ENCODE data around the gene ARHGAP9. TPM values are rescaled to one million over a fixed set of nuclear protein-coding genes. Genes with fewer than 3 reads are reported as not detected.
A peak's percentile ranks its signal among the peaks of the same experiment; 100 is the strongest.

Gene ARHGAP9
- total RNA-seq, 1 donor from 2014 or later, result not detected

GRCh38 chr12:57464569-57464968 lies 15.1 kb downstream of the ARHGAP9 start:
- no peak overlapping the region for H3K27ac Mint-ChIP-seq
- H3K36me3 Mint-ChIP-seq, result no peaks in the 10 kb centered on the region
- peaks cover 20% of the 10 kb centered on the region for H3K4me1 Mint-ChIP-seq
- H3K9me3 Mint-ChIP-seq, result no peaks in the 10 kb centered on the region
- H3K27me3 Mint-ChIP-seq (ENCODE audit: low read depth), result peaks cover 83% of the 10 kb centered on the region
- TF ChIP-seq CTCF (IDR thresholded peaks at IDR 0.05; ENCODE audit: unreplicated experiment), result no peak
- DNase-seq (ENCODE audit: low spot score in 2 of 2, unreplicated experiment in 2 of 2), result no peak
- H3K4me3 Mint-ChIP-seq, result no peak overlapping the region

- peak; percentile 42 for TF ChIP-seq CTCF (IDR thresholded peaks at IDR 0.05; ENCODE audit: unreplicated experiment)
- Mint-ChIP-seq H3K4me3 (peak overlapping the region; percentile 69), H3K27ac (no peak overlapping the region), H3K27me3 (ENCODE audit: low read depth) (peaks cover 66% of the 10 kb centered on the region), H3K36me3 (no peaks in the 10 kb centered on the region), H3K4me1 (peaks cover 27% of the 10 kb centered on the region), H3K9me3 (no peaks in the 10 kb centered on the region)
- DNase-seq (ENCODE audit: low spot score in 2 of 2, unreplicated experiment in 2 of 2), result no peak
Observed at GRCh38 chr12:57462912-57463253, 16.8 kb downstream of the ARHGAP9 start.

GRCh38 chr12:57462251-57462911 lies 17.3 kb downstream of the ARHGAP9 start:
- Mint-ChIP-seq H3K27ac (peak overlapping the region; percentile 92), H3K36me3 (no peaks in the 10 kb centered on the region), H3K27me3 (ENCODE audit: low read depth) (peaks cover 61% of the 10 kb centered on the region), H3K9me3 (no peaks in the 10 kb centered on the region), H3K4me1 (peaks cover 27% of the 10 kb centered on the region), H3K4me3 (peak overlapping the region; percentile 81)
- TF ChIP-seq CTCF (IDR thresholded peaks at IDR 0.05; ENCODE audit: unreplicated experiment), result peak; percentile 78
- DNase-seq (ENCODE audit: low spot score in 2 of 2, unreplicated experiment in 2 of 2), result peak; percentile 74 to 93

GRCh38 chr12:57461917-57462250 lies 17.8 kb downstream of the ARHGAP9 start:
- H3K27me3 Mint-ChIP-seq (ENCODE audit: low read depth), result peaks cover 56% of the 10 kb centered on the region
- peak overlapping the region; percentile 81 for H3K4me3 Mint-ChIP-seq
- no peaks in the 10 kb centered on the region for H3K36me3 Mint-ChIP-seq
- DNase-seq (ENCODE audit: low spot score in 2 of 2, unreplicated experiment in 2 of 2), result no peak
- H3K27ac Mint-ChIP-seq, result peak overlapping the region; percentile 92
- TF ChIP-seq CTCF (IDR thresholded peaks at IDR 0.05; ENCODE audit: unreplicated experiment), result no peak
- H3K4me1 Mint-ChIP-seq, result peaks cover 27% of the 10 kb centered on the region
- no peaks in the 10 kb centered on the region for H3K9me3 Mint-ChIP-seq

GRCh38 chr12:57461276-57461916 lies 18.3 kb downstream of the ARHGAP9 start:
- TF ChIP-seq CTCF (IDR thresholded peaks at IDR 0.05; ENCODE audit: unreplicated experiment), result no peak
- no peaks in the 10 kb centered on the region for H3K9me3 Mint-ChIP-seq
- H3K36me3 Mint-ChIP-seq, result no peaks in the 10 kb centered on the region
- H3K4me3 Mint-ChIP-seq, result peak overlapping the region; percentile 81
- peaks cover 27% of the 10 kb centered on the region for H3K4me1 Mint-ChIP-seq
- DNase-seq (ENCODE audit: low spot score in 2 of 2, unreplicated experiment in 2 of 2), result peak; percentile 61 to 74
- H3K27ac Mint-ChIP-seq, result peak overlapping the region; percentile 92
- H3K27me3 Mint-ChIP-seq (ENCODE audit: low read depth), result peaks cover 54% of the 10 kb centered on the region

Measured in mesothelial cell of epicardium (in vitro differentiated cells).